PC-3 (cell line): ENCODE results near the gene HSPB7.

Experiments
- CTCF ChIP-seq: fragments of 300-600 bp; sonication (generic); conservative IDR thresholded peaks from 2 replicates; pipeline ENCODE4 v1.5.1; 2017; ENCODE audit warnings: antibody characterized with exemption, low read depth, mild to moderate bottlenecking, low read length
- EZH2 ChIP-seq: fragments of 300-600 bp; sonication (generic); IDR thresholded peaks from one replicate; pipeline ENCODE4 v1.6.1; 2017; ENCODE audit warnings: antibody characterized with exemption, mild to moderate bottlenecking, low read length; ENCODE audit not compliant: unreplicated experiment
- EZH2phosphoT487 ChIP-seq: fragments of 300-600 bp; sonication (generic); IDR thresholded peaks from 2 replicates; pipeline ENCODE4 v1.6.1; 2018; ENCODE audit warnings: mild to moderate bottlenecking, antibody characterized with exemption, low read length, borderline replicate concordance

GRCh38 chr1:15988856-15989736 lies 28.7 kb downstream of the HSPB7 start:
- no peak for TF ChIP-seq CTCF
- no peak for TF ChIP-seq EZH2
- no peak for TF ChIP-seq EZH2phosphoT487
